ENCODE results near the gene MCRIP1. TPM values are rescaled to one million over a fixed set of nuclear protein-coding genes. Genes with fewer than 3 reads are reported as not detected.

MCRIP1 gene
- total and polyA plus RNA-seq, 2 of the 13 experiments (the other 11 are each of a cell fraction or from before 2014, with no cell fraction given) = 79.7 to 84.9 TPM

DNA sequence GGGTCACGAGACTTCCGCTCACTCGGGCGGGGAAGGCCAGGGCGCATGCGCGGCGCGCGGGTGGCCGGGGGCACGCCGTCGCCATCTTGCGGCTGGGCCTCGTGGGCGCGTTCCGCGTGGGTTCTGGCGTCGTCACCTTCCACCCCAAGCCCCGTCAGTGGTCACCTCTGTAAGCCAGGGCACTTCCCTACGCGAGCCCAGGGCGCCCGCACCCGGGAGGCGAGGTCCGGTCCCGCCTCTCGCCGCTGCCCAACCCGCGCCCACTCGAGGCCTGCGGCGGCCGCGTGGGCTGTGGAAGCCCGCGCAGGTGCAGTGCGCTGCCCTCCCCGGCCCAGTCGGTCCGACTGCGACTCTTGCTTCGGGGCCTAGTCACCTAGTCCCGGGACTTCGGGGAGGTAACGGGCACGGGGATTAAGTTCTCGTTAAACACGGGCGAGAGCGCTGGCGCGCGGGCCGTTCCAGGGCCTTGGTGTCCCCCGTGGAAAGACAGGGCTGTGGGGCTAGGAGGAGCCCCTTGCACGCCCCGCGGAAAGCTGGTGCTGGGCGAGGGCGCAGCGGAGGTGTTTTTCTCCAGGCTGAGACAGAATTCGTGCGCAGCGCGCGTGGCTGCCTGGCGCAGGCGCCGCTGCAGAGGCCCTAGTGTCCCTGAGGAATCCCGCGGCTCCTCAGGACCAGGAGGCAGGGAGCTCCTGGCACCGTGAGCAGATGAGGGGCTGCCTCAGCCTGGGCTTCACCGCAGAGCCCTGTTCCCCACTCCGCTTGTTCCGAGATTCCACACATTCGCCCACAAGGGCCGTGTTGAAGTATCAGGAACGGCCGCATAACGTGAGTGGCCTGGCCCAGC, 38.5 kb upstream of the MCRIP1 start (continued):
- TF ChIP-seq, protein P1, sequence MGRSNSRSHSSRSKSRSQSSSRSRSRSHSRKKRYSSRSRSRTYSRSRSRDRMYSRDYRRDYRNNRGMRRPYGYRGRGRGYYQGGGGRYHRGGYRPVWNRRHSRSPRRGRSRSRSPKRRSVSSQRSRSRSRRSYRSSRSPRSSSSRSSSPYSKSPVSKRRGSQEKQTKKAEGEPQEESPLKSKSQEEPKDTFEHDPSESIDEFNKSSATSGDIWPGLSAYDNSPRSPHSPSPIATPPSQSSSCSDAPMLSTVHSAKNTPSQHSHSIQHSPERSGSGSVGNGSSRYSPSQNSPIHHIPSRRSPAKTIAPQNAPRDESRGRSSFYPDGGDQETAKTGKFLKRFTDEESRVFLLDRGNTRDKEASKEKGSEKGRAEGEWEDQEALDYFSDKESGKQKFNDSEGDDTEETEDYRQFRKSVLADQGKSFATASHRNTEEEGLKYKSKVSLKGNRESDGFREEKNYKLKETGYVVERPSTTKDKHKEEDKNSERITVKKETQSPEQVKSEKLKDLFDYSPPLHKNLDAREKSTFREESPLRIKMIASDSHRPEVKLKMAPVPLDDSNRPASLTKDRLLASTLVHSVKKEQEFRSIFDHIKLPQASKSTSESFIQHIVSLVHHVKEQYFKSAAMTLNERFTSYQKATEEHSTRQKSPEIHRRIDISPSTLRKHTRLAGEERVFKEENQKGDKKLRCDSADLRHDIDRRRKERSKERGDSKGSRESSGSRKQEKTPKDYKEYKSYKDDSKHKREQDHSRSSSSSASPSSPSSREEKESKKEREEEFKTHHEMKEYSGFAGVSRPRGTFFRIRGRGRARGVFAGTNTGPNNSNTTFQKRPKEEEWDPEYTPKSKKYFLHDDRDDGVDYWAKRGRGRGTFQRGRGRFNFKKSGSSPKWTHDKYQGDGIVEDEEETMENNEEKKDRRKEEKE (IDR thresholded peaks at IDR 0.05) = no peak
- peak; percentile 96; the same call in 1 of the 2 replicates for TF ChIP-seq REXO4 (CRISPR knock-in tag; IDR thresholded peaks at IDR 0.05; ENCODE audit: borderline replicate concordance)
- TF ChIP-seq, protein P2, sequence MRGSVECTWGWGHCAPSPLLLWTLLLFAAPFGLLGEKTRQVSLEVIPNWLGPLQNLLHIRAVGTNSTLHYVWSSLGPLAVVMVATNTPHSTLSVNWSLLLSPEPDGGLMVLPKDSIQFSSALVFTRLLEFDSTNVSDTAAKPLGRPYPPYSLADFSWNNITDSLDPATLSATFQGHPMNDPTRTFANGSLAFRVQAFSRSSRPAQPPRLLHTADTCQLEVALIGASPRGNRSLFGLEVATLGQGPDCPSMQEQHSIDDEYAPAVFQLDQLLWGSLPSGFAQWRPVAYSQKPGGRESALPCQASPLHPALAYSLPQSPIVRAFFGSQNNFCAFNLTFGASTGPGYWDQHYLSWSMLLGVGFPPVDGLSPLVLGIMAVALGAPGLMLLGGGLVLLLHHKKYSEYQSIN (CRISPR knock-in tag; IDR thresholded peaks at IDR 0.05; ENCODE audit: borderline replicate concordance) = peak; percentile 80; the same call in 1 of the 2 replicates
- TF ChIP-seq GATA4 (IDR thresholded peaks at IDR 0.05; ENCODE audit: borderline replicate concordance, low read depth) = no peak
- TF ChIP-seq ZNF850 (CRISPR knock-in tag; conservative IDR thresholded peaks at IDR 0.05) = no peak
- TF ChIP-seq BORCS8-MEF2B (CRISPR knock-in tag; IDR thresholded peaks at IDR 0.05) = peak; percentile 95
- TF ChIP-seq TGIF2 (CRISPR knock-in tag; IDR thresholded peaks at IDR 0.05) = peak; percentile 92
- TF ChIP-seq RFXANK (CRISPR knock-in tag; IDR thresholded peaks at IDR 0.05) = peak; percentile 59; the same call in 1 of the 2 replicates
- peak; percentile 89 for TF ChIP-seq MEIS1 (CRISPR knock-in tag; IDR thresholded peaks at IDR 0.05; ENCODE audit: borderline replicate concordance)
- peak; percentile 88 for TF ChIP-seq ZNF431 (CRISPR knock-in tag; IDR thresholded peaks at IDR 0.05; ENCODE audit: borderline replicate concordance, low read depth)
- TF ChIP-seq SMAD9 (CRISPR knock-in tag; IDR thresholded peaks at IDR 0.05) = peak; percentile 87; the same call in 1 of the 2 replicates
- TF ChIP-seq, protein P3, sequence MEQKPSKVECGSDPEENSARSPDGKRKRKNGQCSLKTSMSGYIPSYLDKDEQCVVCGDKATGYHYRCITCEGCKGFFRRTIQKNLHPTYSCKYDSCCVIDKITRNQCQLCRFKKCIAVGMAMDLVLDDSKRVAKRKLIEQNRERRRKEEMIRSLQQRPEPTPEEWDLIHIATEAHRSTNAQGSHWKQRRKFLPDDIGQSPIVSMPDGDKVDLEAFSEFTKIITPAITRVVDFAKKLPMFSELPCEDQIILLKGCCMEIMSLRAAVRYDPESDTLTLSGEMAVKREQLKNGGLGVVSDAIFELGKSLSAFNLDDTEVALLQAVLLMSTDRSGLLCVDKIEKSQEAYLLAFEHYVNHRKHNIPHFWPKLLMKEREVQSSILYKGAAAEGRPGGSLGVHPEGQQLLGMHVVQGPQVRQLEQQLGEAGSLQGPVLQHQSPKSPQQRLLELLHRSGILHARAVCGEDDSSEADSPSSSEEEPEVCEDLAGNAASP (CRISPR knock-in tag; IDR thresholded peaks at IDR 0.05; ENCODE audit: borderline replicate concordance) = peak; percentile 69
- TF ChIP-seq, protein P4, sequence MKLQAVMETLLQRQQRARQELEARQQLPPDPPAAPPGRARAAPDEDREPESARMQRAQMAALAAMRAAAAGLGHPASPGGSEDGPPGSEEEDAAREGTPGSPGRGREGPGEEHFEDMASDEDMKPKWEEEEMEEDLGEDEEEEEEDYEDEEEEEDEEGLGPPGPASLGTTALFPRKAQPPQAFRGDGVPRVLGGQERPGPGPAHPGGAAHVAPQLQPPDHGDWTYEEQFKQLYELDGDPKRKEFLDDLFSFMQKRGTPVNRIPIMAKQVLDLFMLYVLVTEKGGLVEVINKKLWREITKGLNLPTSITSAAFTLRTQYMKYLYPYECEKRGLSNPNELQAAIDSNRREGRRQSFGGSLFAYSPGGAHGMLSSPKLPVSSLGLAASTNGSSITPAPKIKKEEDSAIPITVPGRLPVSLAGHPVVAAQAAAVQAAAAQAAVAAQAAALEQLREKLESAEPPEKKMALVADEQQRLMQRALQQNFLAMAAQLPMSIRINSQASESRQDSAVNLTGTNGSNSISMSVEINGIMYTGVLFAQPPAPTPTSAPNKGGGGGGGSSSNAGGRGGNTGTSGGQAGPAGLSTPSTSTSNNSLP (IDR thresholded peaks at IDR 0.05; ENCODE audit: low read depth, low read length) = no peak
- TF ChIP-seq KLF15 (CRISPR knock-in tag; IDR thresholded peaks at IDR 0.05; ENCODE audit: borderline replicate concordance) = peak; percentile 70; the same call in 1 of the 2 replicates
- TF ChIP-seq, protein P5, sequence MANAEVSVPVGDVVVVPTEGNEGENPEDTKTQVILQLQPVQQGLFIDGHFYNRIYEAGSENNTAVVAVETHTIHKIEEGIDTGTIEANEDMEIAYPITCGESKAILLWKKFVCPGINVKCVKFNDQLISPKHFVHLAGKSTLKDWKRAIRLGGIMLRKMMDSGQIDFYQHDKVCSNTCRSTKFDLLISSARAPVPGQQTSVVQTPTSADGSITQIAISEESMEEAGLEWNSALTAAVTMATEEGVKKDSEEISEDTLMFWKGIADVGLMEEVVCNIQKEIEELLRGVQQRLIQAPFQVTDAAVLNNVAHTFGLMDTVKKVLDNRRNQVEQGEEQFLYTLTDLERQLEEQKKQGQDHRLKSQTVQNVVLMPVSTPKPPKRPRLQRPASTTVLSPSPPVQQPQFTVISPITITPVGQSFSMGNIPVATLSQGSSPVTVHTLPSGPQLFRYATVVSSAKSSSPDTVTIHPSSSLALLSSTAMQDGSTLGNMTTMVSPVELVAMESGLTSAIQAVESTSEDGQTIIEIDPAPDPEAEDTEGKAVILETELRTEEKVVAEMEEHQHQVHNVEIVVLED (CRISPR knock-in tag; IDR thresholded peaks at IDR 0.05; ENCODE audit: borderline replicate concordance) = peak; percentile 85
- no peak for TF ChIP-seq FOXP1 (IDR thresholded peaks at IDR 0.05)
- TF ChIP-seq FOXP1 (CRISPR knock-in tag; IDR thresholded peaks at IDR 0.05) = no peak
- no peak for TF ChIP-seq SETDB1 (CRISPR knock-in tag; IDR thresholded peaks at IDR 0.05; ENCODE audit: borderline replicate concordance)
- TF ChIP-seq ZSCAN9 (CRISPR knock-in tag; IDR thresholded peaks at IDR 0.05; ENCODE audit: borderline replicate concordance) = peak; percentile 72
- no peak for TF ChIP-seq NR2F6 (IDR thresholded peaks at IDR 0.05)
- TF ChIP-seq NR2F6 (CRISPR knock-in tag; IDR thresholded peaks at IDR 0.05) = peak; percentile 78; the same call in 1 of the 2 replicates
